Stomach (tissue), 4 donors: ENCODE data around the gene CDHR5.

Experiments
- POLR2A ChIP-seq, 4 donors: fragments of 450-650 bp; IDR thresholded peaks; one replicate each; pipeline ENCODE4 v1.6.1; 2016; ENCODE audit warnings: antibody characterized with exemption in 4 of 4, control low read depth in 2 of 4, mild to moderate bottlenecking in 1 of 4, moderate library complexity in 1 of 4
- POLR2AphosphoS5 ChIP-seq, 3 donors: sonication (generic); formaldehyde crosslinking; IDR thresholded peaks; one replicate each; pipeline ENCODE4 v1.6.1; 2016; ENCODE audit warnings: antibody characterized with exemption in 3 of 3
- TF ChIP-seq, protein P1 (sequence below), 7 experiments: fragments of 450-650 bp in 4 of 7; fragments of 200-600 bp in 3 of 7; sonication (generic) in 3 of 7; IDR thresholded peaks; one replicate each; pipeline ENCODE4 v1.5.1; 2016 to 2019; ENCODE audit warnings: antibody characterized with exemption in 7 of 7, control low read depth in 2 of 7, mild to moderate bottlenecking in 1 of 7

DNA sequence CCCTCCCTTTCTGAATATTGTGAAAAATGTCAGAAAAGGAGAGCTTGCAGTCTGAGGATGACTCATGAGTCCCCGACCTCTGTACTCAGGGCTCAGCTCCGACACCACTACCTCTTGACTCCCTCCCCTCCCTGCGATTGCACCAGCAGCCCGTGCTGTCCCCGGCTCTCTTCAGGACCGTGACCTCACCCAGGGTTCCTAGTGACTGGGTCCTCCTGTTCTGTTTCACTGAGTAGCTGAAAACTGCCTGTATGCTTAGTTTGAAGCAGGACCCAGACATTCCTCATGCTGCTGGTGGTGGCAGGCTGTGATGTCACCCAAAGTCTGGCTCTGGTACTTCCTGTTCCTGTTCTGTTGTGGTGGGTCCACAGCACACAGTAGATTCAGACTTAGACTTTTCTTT is 36.8 kb downstream of the CDHR5 start:
- TF ChIP-seq POLR2AphosphoS5 (IDR thresholded peaks at IDR 0.05) (no peak), POLR2A (IDR thresholded peaks at IDR 0.05) (no peak)
- TF ChIP-seq, protein P1, sequence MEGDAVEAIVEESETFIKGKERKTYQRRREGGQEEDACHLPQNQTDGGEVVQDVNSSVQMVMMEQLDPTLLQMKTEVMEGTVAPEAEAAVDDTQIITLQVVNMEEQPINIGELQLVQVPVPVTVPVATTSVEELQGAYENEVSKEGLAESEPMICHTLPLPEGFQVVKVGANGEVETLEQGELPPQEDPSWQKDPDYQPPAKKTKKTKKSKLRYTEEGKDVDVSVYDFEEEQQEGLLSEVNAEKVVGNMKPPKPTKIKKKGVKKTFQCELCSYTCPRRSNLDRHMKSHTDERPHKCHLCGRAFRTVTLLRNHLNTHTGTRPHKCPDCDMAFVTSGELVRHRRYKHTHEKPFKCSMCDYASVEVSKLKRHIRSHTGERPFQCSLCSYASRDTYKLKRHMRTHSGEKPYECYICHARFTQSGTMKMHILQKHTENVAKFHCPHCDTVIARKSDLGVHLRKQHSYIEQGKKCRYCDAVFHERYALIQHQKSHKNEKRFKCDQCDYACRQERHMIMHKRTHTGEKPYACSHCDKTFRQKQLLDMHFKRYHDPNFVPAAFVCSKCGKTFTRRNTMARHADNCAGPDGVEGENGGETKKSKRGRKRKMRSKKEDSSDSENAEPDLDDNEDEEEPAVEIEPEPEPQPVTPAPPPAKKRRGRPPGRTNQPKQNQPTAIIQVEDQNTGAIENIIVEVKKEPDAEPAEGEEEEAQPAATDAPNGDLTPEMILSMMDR (IDR thresholded peaks at IDR 0.05), result no peak
